B cell (primary cell): Measurements from ENCODE around the gene KIRREL3. TPM values are rescaled to one million over a fixed set of nuclear protein-coding genes. Genes with fewer than 3 reads are reported as not detected.

ENCODE experiments used
- ATAC-seq: fragments of 200-7000 bp; cut with Tn5 transposase; one replicate; pipeline ENCODE4 v1.10.0; 2021; ENCODE audit warnings: low read depth, mild to moderate bottlenecking, moderate number of reproducible peaks, moderate library complexity
- CTCF ChIA-PET: fragments of 350-600 bp; sonication (Branson Sonifier 250); formaldehyde crosslinking; loops from one replicate; lab custom pipeline; 2021; ENCODE audit warnings: antibody characterized with exemption, inconsistent platforms; lab: Charles Lee
- POLR2A ChIA-PET: fragments of 350-600 bp; sonication (Branson Sonifier 250); formaldehyde crosslinking; loops from one replicate; lab custom pipeline; 2021; ENCODE audit warnings: antibody characterized with exemption; lab: Charles Lee
- DNase-seq: peaks from one replicate; pipeline ENCODE4 v3.0.0; 2013
- H2AFZ ChIP-seq: 2 replicates; pipeline ENCODE4 v1.6.1; 2012; ENCODE audit warnings: mild to moderate bottlenecking, low read depth, low read length; ENCODE audit not compliant: insufficient read depth, poor library complexity, severe bottlenecking
- H3K27ac ChIP-seq, 2 donors: 1 replicate in 1 of 2; 2 replicates in 1 of 2; pipeline ENCODE4 v1.5.1; 2012 to 2013; ENCODE audit warnings: low read length in 2 of 2, mild to moderate bottlenecking in 2 of 2, moderate library complexity in 1 of 2
- H3K27me3 ChIP-seq, 4 experiments: fragments of 200-600 bp in 1 of 4; sonication (generic) in 1 of 4; replicated peaks in 1 of 4; 1 replicate in 2 of 4; 2 replicates in 2 of 4; pipeline versions ENCODE4 v1.6.1 to v1.7.0; 2013 to 2016; ENCODE audit warnings: low read length in 3 of 4, mild to moderate bottlenecking in 2 of 4, mixed read lengths in 1 of 4, moderate library complexity in 1 of 4; ENCODE audit not compliant: insufficient read depth in 4 of 4, control insufficient read depth in 3 of 4; ENCODE audit errors: control extremely low read depth in 1 of 4
- H3K36me3 ChIP-seq, 2 experiments: replicated peaks in 1 of 2; 1 replicate in 1 of 2; 2 replicates in 1 of 2; pipeline versions ENCODE4 v1.6.1 to v1.7.1; 2013; ENCODE audit warnings: low read length in 1 of 2; ENCODE audit not compliant: insufficient read depth in 2 of 2, control insufficient read depth in 1 of 2; ENCODE audit errors: control extremely low read depth in 1 of 2, extremely low read depth in 1 of 2
- H3K4me1 ChIP-seq, 2 donors: fragments of 200-600 bp in 1 of 2; sonication (generic) in 1 of 2; 1 replicate in 1 of 2; 2 replicates in 1 of 2; pipeline versions ENCODE4 v1.5.1 to v1.6.1; 2013 to 2017; ENCODE audit warnings: low read length in 2 of 2; ENCODE audit not compliant: control insufficient read depth in 2 of 2, insufficient read depth in 2 of 2
- H3K4me2 ChIP-seq: replicated peaks from 2 replicates; pipeline ENCODE3; 2012; ENCODE audit warnings: mild to moderate bottlenecking, low read depth, low read length; ENCODE audit not compliant: poor library complexity, severe bottlenecking
- H3K4me3 ChIP-seq, 5 experiments: fragments of 200-600 bp in 1 of 5; sonication (generic) in 1 of 5; 1 replicate in 3 of 5; 2 replicates in 2 of 5; pipeline versions ENCODE4 v1.5.1 to v1.7.0; 2011 to 2016; ENCODE audit warnings: low read length in 4 of 5, mild to moderate bottlenecking in 4 of 5, low read depth in 2 of 5, control low read depth in 1 of 5, moderate library complexity in 1 of 5; ENCODE audit not compliant: insufficient read depth in 1 of 5; ENCODE audit errors: control extremely low read depth in 1 of 5, extremely low read depth in 1 of 5
- H3K79me2 ChIP-seq: fragments of 200-600 bp; sonication (generic); one replicate; pipeline ENCODE4 v1.6.0; 2016; ENCODE audit warnings: low read length; ENCODE audit not compliant: control insufficient read depth, insufficient read depth
- H3K9ac ChIP-seq: fragments of 200-600 bp; sonication (generic); 2 replicates; pipeline ENCODE4 v1.6.1; 2017; ENCODE audit warnings: mild to moderate bottlenecking, low read length, moderate library complexity
- H3K9me3 ChIP-seq, 3 donors: one replicate each; pipeline versions ENCODE4 v1.6.1 to v1.7.1; 2013; ENCODE audit warnings: low read length in 2 of 3; ENCODE audit not compliant: control insufficient read depth in 2 of 3, insufficient read depth in 1 of 3; ENCODE audit errors: control extremely low read depth in 1 of 3
- H4K20me1 ChIP-seq: 2 replicates; pipeline ENCODE4 v1.6.0; 2012; ENCODE audit warnings: mild to moderate bottlenecking, low read length; ENCODE audit not compliant: insufficient read depth, control insufficient read depth, poor library complexity, severe bottlenecking
- H3K27ac Mint-ChIP-seq: one replicate; pipeline ENCODE4 v1.8.0; 2021; ENCODE audit warnings: mixed read lengths
- H3K27me3 Mint-ChIP-seq: one replicate; pipeline ENCODE4 v1.8.0; 2021; ENCODE audit warnings: mixed read lengths
- H3K4me1 Mint-ChIP-seq: one replicate; pipeline ENCODE4 v1.8.0; 2021; ENCODE audit warnings: mixed read lengths
- H3K4me3 Mint-ChIP-seq: one replicate; pipeline ENCODE4 v1.8.0; 2021; ENCODE audit warnings: mixed read lengths
- H3K9me3 Mint-ChIP-seq: one replicate; pipeline ENCODE4 v1.8.0; 2022; ENCODE audit warnings: mixed read lengths; ENCODE audit not compliant: insufficient read depth
- CTCF ChIP-seq: fragments of 200-600 bp; IDR thresholded peaks from one replicate; pipeline ENCODE4 v1.8.0; 2022; ENCODE audit warnings: antibody characterized with exemption, mild to moderate bottlenecking
- EZH2 ChIP-seq: IDR thresholded peaks from 2 replicates; pipeline ENCODE4 v1.6.1; 2012; ENCODE audit warnings: borderline replicate concordance, low read depth, mild to moderate bottlenecking, moderate library complexity, low read length; ENCODE audit not compliant: insufficient read depth, poor library complexity, severe bottlenecking
- WGBS: methylation state at CpG from one replicate; pipeline ENCODE4 v1.1.5; 2013; ENCODE audit warnings: missing lambda C conversion rate; ENCODE audit not compliant: insufficient coverage; 5-methylcytosine and 5-hydroxymethylcytosine counted together
- intact Hi-C: fragments of 100-400 bp; cut with micrococcal nuclease; formaldehyde crosslinking; loops from one replicate; pipeline ENCODE4 v1.10.0; 2022
- polyA plus RNA-seq: library from polyadenylated mRNA; depleted of rRNA; stranded (reverse); fragments of >200 nt; gene quantifications from 2 replicates; pipeline ENCODE4 v1.2.3, GENCODE V29; 2012
- total RNA-seq, 2 donors: library from RNA; stranded (reverse); fragments of 120-200 nt in 1 of 2; gene quantifications; 1 replicate in 1 of 2; 2 replicates in 1 of 2; pipeline versions ENCODE4 v1.2.3 to v1.2.4, GENCODE V29; 2013 to 2022

The KIRREL3 gene
- total and polyA plus RNA-seq, 2 donors (not counting 1 experiment from before 2014, with no cell fraction given), result not detected

- H3K27ac Mint-ChIP-seq, result no peak overlapping the region
- intact Hi-C loops, result no loop called here
- Histone ChIP-seq H3K4me3 (no peak overlapping the region), H3K79me2 (no peaks in the 10 kb centered on the region), H3K27me3 (no peaks in the 10 kb centered on the region), H3K36me3 (no peaks in the 10 kb centered on the region), H2AFZ (no peak overlapping the region), H3K9ac (no peak overlapping the region), H3K4me2 (no peak overlapping the region), H4K20me1 (no peaks in the 10 kb centered on the region), H3K4me1 (no peaks in the 10 kb centered on the region), H3K9me3 (no peaks in the 10 kb centered on the region), H3K27ac (no peak overlapping the region)
- no peak for TF ChIP-seq EZH2
- TF ChIP-seq CTCF, result no peak
- H3K27me3 Mint-ChIP-seq, result peaks cover 3% of the 10 kb centered on the region
- no peaks in the 10 kb centered on the region for H3K9me3 Mint-ChIP-seq
- no peak overlapping the region for H3K4me3 Mint-ChIP-seq
- ATAC-seq, result no peak
- H3K4me1 Mint-ChIP-seq, result no peaks in the 10 kb centered on the region
- ChIA-PET POLR2A (no interaction called here), CTCF (no interaction called here)
- no CpG with 5 or more reads among the region's 3 CpGs for WGBS
- DNase-seq, result no peak
Observed at GRCh38 chr11:126919147-126919823, 81.3 kb downstream of the KIRREL3 start.

- Histone ChIP-seq H3K4me3 (no peak overlapping the region), H3K9ac (no peak overlapping the region), H3K36me3 (no peaks in the 10 kb centered on the region), H3K9me3 (peaks cover 0 to 3% (median 0%) of the 10 kb centered on the region in 3 donors), H3K4me2 (no peak overlapping the region), H3K4me1 (no peaks in the 10 kb centered on the region), H3K79me2 (no peaks in the 10 kb centered on the region), H4K20me1 (no peaks in the 10 kb centered on the region), H3K27ac (no peak overlapping the region), H2AFZ (no peak overlapping the region), H3K27me3 (no peaks in the 10 kb centered on the region)
- WGBS, result no CpG with 5 or more reads among the region's 1 CpG
- POLR2A ChIA-PET, result no interaction called here
- CTCF ChIA-PET, result no interaction called here
- ATAC-seq (no peak), DNase-seq (no peak)
- intact Hi-C loops, result no loop called here
- Mint-ChIP-seq H3K4me1 (no peaks in the 10 kb centered on the region), H3K9me3 (no peaks in the 10 kb centered on the region), H3K4me3 (no peak overlapping the region), H3K27me3 (no peaks in the 10 kb centered on the region), H3K27ac (no peak overlapping the region)
- TF ChIP-seq CTCF, result no peak
- no peak for TF ChIP-seq EZH2
Observed at GRCh38 chr11:126918556-126918955, 82.0 kb downstream of the KIRREL3 start.
